Omental fat pad (tissue), 4 donors: Measurements from ENCODE around the gene SH3GL3. TPM values are rescaled to one million over a fixed set of nuclear protein-coding genes. Genes with fewer than 3 reads are reported as not detected.

ENCODE experiments used
- ATAC-seq: fragments of 150-250 bp; one replicate; pipeline ENCODE4 v1.9.1; 2016; ENCODE audit warnings: mild to moderate bottlenecking, moderate library complexity; ENCODE audit not compliant: low FRiP score
- DNase-seq: peaks from one replicate; pipeline ENCODE4 v3.0.0-alpha.2; 2019; ENCODE audit warnings: low spot score
- CTCF ChIP-seq, 3 donors: fragments of 450-650 bp; IDR thresholded peaks; one replicate each; pipeline ENCODE4 v1.5.1; 2016 to 2017; ENCODE audit warnings: antibody characterized with exemption in 3 of 3, mild to moderate bottlenecking in 3 of 3, moderate library complexity in 2 of 3
- total RNA-seq, 4 donors: library from RNA; depleted of rRNA; stranded (reverse); fragments of >200 nt; gene quantifications; one replicate each; pipeline ENCODE4 v1.1.0, GENCODE V29; 2016

Gene SH3GL3
- total RNA-seq, 4 donors from 2014 or later = 0.60 to 1.8 (median 1.0) TPM; not detected in 1

GRCh38 chr15:83613714-83614113, 166.6 kb downstream of the SH3GL3 start:
- no peak for ATAC-seq
- TF ChIP-seq CTCF (IDR thresholded peaks at IDR 0.05) = no peak
- no peak for DNase-seq

DNA sequence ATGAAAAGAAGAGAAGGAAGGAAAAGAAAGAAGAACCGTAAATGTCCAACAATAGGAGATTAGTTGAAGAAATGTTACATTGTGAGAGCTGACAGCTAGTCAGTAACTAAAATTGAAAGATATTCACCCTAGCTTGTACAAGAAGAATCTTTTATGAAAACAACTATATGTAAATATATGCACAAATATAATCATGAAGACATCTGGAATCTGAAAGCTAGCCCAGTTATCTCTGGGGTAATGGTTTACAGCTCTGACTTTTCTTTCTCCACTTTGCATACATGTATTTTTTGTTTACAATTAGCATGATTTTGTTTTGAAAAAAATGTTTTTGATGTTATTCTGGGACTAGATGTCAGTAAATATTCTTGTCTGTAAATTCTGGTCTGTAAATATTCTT, 169.7 kb downstream of the SH3GL3 start:
- ATAC-seq = no peak
- TF ChIP-seq CTCF (IDR thresholded peaks at IDR 0.05) = no peak
- DNase-seq = no peak

DNA sequence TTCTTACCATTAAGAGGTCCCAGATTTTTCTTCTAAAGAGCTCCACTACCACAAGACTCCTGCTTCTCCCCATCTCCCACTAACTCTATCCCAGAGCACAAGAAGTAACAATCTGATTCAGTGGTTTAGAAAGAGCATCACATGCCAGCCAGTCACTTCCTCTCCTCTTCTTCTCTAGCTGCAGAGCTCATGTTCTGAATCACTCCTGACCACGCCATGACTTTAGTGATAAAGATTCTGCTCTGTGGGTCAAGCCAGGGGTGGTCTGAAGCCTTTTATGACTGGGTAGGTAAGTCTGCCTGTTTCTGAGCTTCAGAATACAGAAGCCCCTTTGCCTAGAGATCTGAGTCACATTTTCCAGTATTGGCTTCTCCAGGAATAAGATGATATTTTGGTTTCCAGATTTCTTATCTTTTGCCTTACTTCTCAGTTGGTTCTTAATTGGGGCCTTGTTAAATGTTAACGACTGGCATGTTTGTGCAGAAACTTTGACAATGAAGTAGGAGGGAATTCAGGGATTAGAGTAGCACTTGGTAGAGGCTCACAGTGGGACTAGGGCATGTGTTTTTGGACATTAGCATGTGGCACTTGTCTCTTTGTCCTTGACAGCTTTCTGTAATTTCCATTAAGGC, 179.1 kb downstream of the SH3GL3 start:
- DNase-seq (no peak), ATAC-seq (no peak)
- TF ChIP-seq CTCF (IDR thresholded peaks at IDR 0.05) = no peak

DNA sequence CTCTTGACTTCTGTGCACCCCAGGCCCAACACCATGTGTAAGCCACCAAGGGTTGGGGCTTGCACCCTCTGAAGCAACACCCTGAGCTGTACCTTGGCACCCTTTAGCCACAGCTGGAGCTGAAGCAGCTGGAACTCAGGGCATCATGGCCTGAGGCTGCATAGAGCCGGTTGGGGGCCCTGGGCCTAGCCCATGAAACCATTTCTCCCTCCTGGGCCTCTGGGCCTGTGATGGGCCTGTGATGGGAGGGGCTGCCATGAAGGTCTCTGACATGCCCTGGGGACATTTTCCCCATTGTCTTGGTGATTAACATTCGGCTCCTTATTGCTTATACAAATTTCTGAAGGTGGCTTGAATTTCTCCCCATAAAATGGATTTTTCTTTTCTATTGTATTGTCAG, 184.4 kb downstream of the SH3GL3 start:
- DNase-seq (no peak), ATAC-seq (no peak)
- no peak for TF ChIP-seq CTCF (IDR thresholded peaks at IDR 0.05)

DNA sequence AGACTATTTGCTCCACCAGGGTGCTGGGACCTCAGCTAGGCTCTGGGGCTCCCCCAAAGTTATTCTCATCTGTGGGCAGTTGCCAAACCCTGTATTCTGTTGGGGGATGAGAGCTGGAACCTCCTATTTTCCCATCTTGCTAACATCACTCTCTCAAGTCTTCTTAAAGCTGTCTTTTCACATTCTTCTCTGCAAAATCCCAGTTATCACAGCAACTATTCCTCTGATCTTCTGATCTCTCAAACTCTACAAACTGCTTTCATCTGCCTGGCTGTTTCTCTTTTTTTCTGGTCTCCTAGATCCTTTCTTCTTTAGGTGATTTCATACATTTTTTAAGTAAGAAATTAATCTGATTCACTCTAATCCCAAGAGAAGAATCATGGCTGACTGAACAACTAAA, 196.1 kb downstream of the SH3GL3 start:
- no peak for DNase-seq
- no peak for ATAC-seq

GRCh38 chr15:83644439-83644838, 197.3 kb downstream of the SH3GL3 start:
- DNase-seq = no peak
- no peak for ATAC-seq
- no peak for TF ChIP-seq CTCF (IDR thresholded peaks at IDR 0.05)

More for the DNA sequence above, 196.1 kb downstream of the SH3GL3 start:
- no peak for TF ChIP-seq CTCF (IDR thresholded peaks at IDR 0.05)

- TF ChIP-seq CTCF (IDR thresholded peaks at IDR 0.05) = no peak
- no peak for ATAC-seq
- no peak for DNase-seq
These were observed 203.7 kb downstream of the SH3GL3 start for GRCh38 chr15:83650831-83651230.
